Suprapubic skin (tissue), 4 donors: ENCODE data around the gene DCST2. TPM values are rescaled to one million over a fixed set of nuclear protein-coding genes. Genes with fewer than 3 reads are reported as not detected.

Source experiments
- DNase-seq, 2 donors: peaks; one replicate each; pipeline ENCODE4 v3.0.0-alpha.2; 2019; ENCODE audit warnings: low spot score in 2 of 2
- H3K27ac ChIP-seq: fragments of 200-600 bp; sonication (generic); one replicate; pipeline ENCODE4 v1.5.1; 2019
- H3K27me3 ChIP-seq: fragments of 200-600 bp; sonication (generic); one replicate; pipeline ENCODE4 v1.5.1; 2019
- H3K36me3 ChIP-seq: fragments of 200-600 bp; sonication (generic); one replicate; pipeline ENCODE4 v1.5.1; 2019
- H3K4me1 ChIP-seq: fragments of 200-600 bp; sonication (generic); one replicate; pipeline ENCODE4 v1.5.1; 2019
- H3K4me3 ChIP-seq: fragments of 200-600 bp; sonication (generic); one replicate; pipeline ENCODE4 v1.5.1; 2019; ENCODE audit warnings: mild to moderate bottlenecking
- H3K9me3 ChIP-seq: fragments of 200-600 bp; sonication (generic); one replicate; pipeline ENCODE4 v1.5.1; 2019
- EP300 ChIP-seq: sonication (generic); formaldehyde crosslinking; IDR thresholded peaks from one replicate; pipeline ENCODE4 v1.6.1; 2017; ENCODE audit warnings: antibody characterized with exemption
- POLR2A ChIP-seq, 2 donors: fragments of 450-650 bp; IDR thresholded peaks; one replicate each; pipeline ENCODE4 v1.6.1; 2017; ENCODE audit warnings: antibody characterized with exemption in 2 of 2, mild to moderate bottlenecking in 2 of 2, moderate library complexity in 2 of 2
- POLR2AphosphoS5 ChIP-seq, 3 donors: sonication (generic); formaldehyde crosslinking; IDR thresholded peaks; one replicate each; pipeline ENCODE4 v1.6.1; 2017; ENCODE audit warnings: antibody characterized with exemption in 3 of 3
- WGBS: methylation state at CpG from one replicate; pipeline ENCODE4 v1.1.5; 2018; 5-methylcytosine and 5-hydroxymethylcytosine counted together
- total RNA-seq, 4 donors: library from RNA; depleted of rRNA; stranded (reverse); fragments of >200 nt; gene quantifications; one replicate each; pipeline ENCODE4 v1.1.0, GENCODE V29; 2016
- TF ChIP-seq, protein P1 (sequence below), 2 donors: fragments of 200-600 bp in 1 of 2; fragments of 450-650 bp in 1 of 2; sonication (generic) in 1 of 2; IDR thresholded peaks; one replicate each; pipeline ENCODE4 v1.5.1; 2016 to 2019; ENCODE audit warnings: antibody characterized with exemption in 2 of 2, mild to moderate bottlenecking in 1 of 2, moderate library complexity in 1 of 2

The DCST2 gene
- total RNA-seq, 4 donors from 2014 or later, result 13.4 to 36.0 (median 14.5) TPM

DNA sequence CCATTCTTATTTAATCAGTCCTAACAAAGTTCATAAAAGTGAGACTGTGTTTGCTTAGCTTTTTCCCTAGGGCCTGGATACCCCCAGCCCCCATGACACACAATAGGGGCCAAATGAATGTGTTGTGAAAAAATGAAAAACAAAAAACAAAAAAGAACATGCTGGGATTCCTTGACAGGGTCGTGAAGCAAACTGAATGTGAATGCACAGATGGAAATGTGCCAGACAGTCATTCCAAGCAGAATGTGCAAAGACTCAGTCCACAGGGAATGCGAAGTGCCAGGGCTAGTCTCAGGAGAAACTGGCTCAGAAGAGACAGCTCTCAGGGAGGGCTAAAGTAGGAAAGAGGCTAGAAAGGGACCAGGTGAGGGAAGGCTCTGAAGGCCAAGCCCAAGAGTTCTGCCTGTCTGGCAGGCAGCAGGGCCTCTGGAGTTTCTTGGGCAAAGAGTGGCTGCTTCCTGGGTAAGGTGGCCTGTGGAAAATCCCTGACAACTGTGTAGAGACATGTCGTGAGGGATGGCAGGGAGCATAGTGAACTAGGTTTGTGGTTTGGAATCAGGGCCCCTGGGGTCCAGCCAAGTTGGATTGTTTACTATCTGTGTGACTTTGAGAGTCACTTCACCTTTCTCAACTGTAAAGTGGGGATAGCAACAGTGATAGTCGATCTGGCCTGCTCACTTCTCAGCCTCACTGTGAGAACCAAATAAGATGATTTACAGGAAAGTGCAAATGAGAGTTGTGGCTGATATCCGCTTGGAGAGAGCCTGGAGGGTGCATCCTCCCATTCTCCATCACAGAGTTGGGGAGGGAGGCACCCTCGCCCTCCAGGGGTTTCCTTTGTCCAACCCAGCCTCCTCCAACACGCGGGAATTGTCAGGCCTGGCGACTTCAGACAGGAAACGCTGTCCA, 16.3 kb upstream of the DCST2 start:
- Histone ChIP-seq H3K9me3 (no peaks in the 10 kb centered on the region), H3K4me1 (peaks cover 54% of the 10 kb centered on the region), H3K36me3 (peaks cover 15% of the 10 kb centered on the region), H3K4me3 (peak overlapping the region; percentile 81), H3K27ac (peak overlapping the region; percentile 94), H3K27me3 (no peaks in the 10 kb centered on the region)
- TF ChIP-seq, protein P1, sequence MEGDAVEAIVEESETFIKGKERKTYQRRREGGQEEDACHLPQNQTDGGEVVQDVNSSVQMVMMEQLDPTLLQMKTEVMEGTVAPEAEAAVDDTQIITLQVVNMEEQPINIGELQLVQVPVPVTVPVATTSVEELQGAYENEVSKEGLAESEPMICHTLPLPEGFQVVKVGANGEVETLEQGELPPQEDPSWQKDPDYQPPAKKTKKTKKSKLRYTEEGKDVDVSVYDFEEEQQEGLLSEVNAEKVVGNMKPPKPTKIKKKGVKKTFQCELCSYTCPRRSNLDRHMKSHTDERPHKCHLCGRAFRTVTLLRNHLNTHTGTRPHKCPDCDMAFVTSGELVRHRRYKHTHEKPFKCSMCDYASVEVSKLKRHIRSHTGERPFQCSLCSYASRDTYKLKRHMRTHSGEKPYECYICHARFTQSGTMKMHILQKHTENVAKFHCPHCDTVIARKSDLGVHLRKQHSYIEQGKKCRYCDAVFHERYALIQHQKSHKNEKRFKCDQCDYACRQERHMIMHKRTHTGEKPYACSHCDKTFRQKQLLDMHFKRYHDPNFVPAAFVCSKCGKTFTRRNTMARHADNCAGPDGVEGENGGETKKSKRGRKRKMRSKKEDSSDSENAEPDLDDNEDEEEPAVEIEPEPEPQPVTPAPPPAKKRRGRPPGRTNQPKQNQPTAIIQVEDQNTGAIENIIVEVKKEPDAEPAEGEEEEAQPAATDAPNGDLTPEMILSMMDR (IDR thresholded peaks at IDR 0.05), result no peak
- TF ChIP-seq POLR2A (IDR thresholded peaks at IDR 0.05), result no peak
- TF ChIP-seq EP300, result no peak
- no peak for TF ChIP-seq POLR2AphosphoS5 (IDR thresholded peaks at IDR 0.05)
- 14% methylated on average over 6 of the region's 10 CpGs for WGBS
- DNase-seq, result no peak

DNA sequence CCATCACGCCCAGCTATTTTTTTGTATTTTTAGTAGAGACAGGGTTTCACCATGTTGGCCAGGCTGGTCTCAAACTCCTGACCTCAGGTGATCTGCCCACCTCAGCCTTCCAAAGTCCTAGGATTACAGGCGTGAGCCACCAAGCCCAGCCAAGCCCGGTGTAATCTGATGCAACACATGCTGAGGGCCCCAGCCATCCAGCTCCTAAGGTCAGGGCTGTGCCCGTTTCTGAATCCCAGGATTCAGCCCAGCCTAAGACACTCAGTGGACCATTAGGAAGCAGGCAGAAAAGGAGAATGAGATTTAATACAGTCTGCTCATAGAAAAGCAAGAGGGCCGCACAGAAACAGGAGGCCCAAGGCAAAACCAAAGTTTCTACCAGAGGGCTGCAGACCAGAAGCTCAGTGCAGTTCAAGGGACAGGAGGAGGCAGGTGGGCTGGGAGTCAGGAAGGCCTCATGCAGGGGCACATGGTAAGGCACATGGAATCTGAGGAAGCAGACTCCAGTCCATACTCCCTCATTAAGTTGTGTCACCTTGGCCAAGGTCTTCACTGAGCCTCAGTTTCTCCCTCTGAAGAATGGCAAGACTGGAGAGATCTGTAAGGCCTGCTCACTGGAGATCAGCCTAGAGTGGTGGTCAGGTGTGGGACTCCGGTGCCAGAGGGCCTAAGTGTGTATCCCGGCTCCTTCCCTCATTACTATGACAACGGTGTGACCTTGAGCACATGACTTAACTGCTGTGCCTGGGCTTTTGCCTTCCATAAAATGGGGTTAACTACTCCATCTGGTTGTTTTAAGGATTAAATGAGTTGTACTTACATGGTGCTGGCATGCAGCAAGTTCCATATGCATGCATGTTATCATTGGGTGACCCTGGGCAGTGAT, 15.1 kb upstream of the DCST2 start:
- H3K9me3 ChIP-seq, result no peaks in the 10 kb centered on the region
- no peak for DNase-seq
- no peak overlapping the region for H3K27ac ChIP-seq
- 84% methylated on average over 7 of the region's 8 CpGs for WGBS
- H3K36me3 ChIP-seq, result peaks cover 2% of the 10 kb centered on the region
- TF ChIP-seq, protein P1 (IDR thresholded peaks at IDR 0.05), result no peak
- TF ChIP-seq POLR2A (IDR thresholded peaks at IDR 0.05) (no peak), POLR2AphosphoS5 (IDR thresholded peaks at IDR 0.05) (no peak), EP300 (no peak)
- no peak overlapping the region for H3K4me3 ChIP-seq
- H3K27me3 ChIP-seq, result no peaks in the 10 kb centered on the region
- peaks cover 61% of the 10 kb centered on the region for H3K4me1 ChIP-seq

DNA sequence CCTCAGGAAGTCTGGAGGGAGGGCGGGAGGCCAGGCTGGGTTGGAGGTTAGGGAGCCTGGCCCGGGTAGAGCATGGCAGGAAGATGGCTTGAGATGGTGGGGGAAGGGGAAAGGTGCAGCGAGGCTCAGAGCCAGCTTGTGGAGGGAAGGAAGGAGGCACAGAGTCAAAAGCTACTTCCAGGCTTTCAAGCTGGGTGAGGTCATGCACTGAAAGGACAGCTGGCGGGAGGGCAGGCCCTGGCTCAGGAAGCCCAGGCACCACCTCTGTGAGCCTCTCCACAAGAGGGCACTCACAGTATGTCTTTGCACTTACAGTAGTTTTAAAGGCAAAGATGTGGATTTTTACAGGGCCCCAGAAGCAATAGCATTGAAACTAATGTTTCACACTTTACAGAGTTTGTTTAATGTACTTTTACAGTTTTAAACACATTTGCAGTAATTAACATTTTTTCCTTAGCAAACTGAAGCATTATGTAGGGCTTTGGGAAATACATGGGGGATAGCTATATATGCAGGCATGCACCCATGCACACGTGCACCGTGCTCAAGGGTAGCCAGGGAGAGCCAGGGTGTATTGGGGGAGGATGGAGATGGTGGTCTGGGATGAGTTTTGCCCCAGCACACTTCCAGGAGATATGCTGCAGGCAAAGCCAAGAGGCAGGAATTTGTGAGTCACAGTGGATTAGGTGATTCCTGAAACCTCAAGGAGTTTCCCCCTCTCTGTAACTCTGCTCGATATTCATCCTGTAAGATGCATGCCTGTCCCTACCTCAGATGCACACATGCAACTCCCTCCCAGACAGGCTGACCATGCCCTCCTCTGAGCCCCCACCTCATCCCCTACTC, 11.5 kb upstream of the DCST2 start:
- WGBS, result 37% methylated on average over 7 of the region's 7 CpGs
- H3K36me3 ChIP-seq, result no peaks in the 10 kb centered on the region
- no peak for DNase-seq
- no peak for TF ChIP-seq EP300
- TF ChIP-seq POLR2A (IDR thresholded peaks at IDR 0.05), result no peak
- TF ChIP-seq, protein P1 (IDR thresholded peaks at IDR 0.05), result peak; percentile 69 to 73
- H3K4me1 ChIP-seq, result peaks cover 39% of the 10 kb centered on the region
- no peaks in the 10 kb centered on the region for H3K9me3 ChIP-seq
- H3K27me3 ChIP-seq, result no peaks in the 10 kb centered on the region
- H3K27ac ChIP-seq, result no peak overlapping the region
- H3K4me3 ChIP-seq, result no peak overlapping the region

DNA sequence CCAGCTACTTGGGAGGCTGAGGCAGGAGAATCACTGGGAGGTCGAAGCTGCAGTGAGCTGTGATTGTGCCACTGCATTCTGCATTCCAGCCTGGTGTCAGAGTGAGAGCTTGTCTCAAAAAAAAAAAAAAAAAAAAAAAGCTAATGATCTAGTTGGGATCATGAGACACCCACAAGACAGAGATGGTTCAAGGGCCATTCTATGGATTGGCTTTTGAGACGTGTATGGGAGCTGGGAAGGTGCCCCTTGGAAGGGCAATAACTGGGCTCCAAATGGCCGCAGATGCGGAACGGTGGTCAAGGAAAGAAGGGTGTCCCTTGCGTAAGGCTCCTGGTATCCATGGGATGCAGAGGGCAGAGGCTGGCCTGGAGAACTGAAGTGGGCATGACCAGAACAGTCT, 10.8 kb upstream of the DCST2 start:
- TF ChIP-seq POLR2AphosphoS5 (IDR thresholded peaks at IDR 0.05), result no peak
- TF ChIP-seq, protein P1 (IDR thresholded peaks at IDR 0.05), result no peak
- TF ChIP-seq POLR2A (IDR thresholded peaks at IDR 0.05), result no peak
- TF ChIP-seq EP300, result no peak
- Histone ChIP-seq H3K4me3 (no peak overlapping the region), H3K27ac (no peak overlapping the region), H3K4me1 (peaks cover 36% of the 10 kb centered on the region), H3K9me3 (no peaks in the 10 kb centered on the region), H3K36me3 (no peaks in the 10 kb centered on the region), H3K27me3 (no peaks in the 10 kb centered on the region)
- WGBS, result 83% methylated on average over 6 of the region's 6 CpGs
- DNase-seq, result no peak
